Esophagus muscularis mucosa (tissue), 4 donors: ENCODE measurements around the gene RAB12. TPM values are rescaled to one million over a fixed set of nuclear protein-coding genes. Genes with fewer than 3 reads are reported as not detected.

ENCODE experiments used
- DNase-seq: peaks from one replicate; pipeline ENCODE4 v3.0.0-alpha.2; 2017; ENCODE audit errors: extremely low spot score
- H3K27ac ChIP-seq, 4 donors: fragments of 200-600 bp; sonication (generic); replicated peaks in 1 of 4; 1 replicate in 3 of 4; 2 replicates in 1 of 4; pipeline ENCODE4 v1.5.1; 2016 to 2019; ENCODE audit warnings: mild to moderate bottlenecking in 1 of 4
- H3K27me3 ChIP-seq, 4 donors: fragments of 200-600 bp; sonication (generic); one replicate each; pipeline versions ENCODE4 v1.5.1 to v1.6.0; 2016 to 2019
- H3K36me3 ChIP-seq, 4 donors: fragments of 200-600 bp; sonication (generic); one replicate each; pipeline ENCODE4 v1.5.1; 2016 to 2019
- H3K4me1 ChIP-seq, 4 donors: fragments of 200-600 bp; sonication (generic); one replicate each; pipeline ENCODE4 v1.5.1; 2016 to 2019
- H3K4me3 ChIP-seq, 4 donors: fragments of 200-600 bp; sonication (generic); 1 replicate in 2 of 4; 2 replicates in 2 of 4; pipeline ENCODE4 v1.5.1; 2016 to 2019; ENCODE audit warnings: mild to moderate bottlenecking in 4 of 4, moderate library complexity in 1 of 4
- H3K9me3 ChIP-seq, 4 donors: fragments of 200-600 bp; sonication (generic); 1 replicate in 3 of 4; 2 replicates in 1 of 4; pipeline ENCODE4 v1.5.1; 2016 to 2019
- EP300 ChIP-seq: sonication (generic); formaldehyde crosslinking; IDR thresholded peaks from one replicate; pipeline ENCODE4 v1.6.1; 2017; ENCODE audit warnings: antibody characterized with exemption
- POLR2A ChIP-seq: fragments of 450-650 bp; IDR thresholded peaks from one replicate; pipeline ENCODE4 v1.6.1; 2017; ENCODE audit warnings: antibody characterized with exemption, moderate library complexity, mild to moderate bottlenecking, low read depth
- POLR2AphosphoS5 ChIP-seq, 2 donors: sonication (generic); formaldehyde crosslinking; IDR thresholded peaks; one replicate each; pipeline ENCODE4 v1.6.1; 2017; ENCODE audit warnings: antibody characterized with exemption in 2 of 2
- WGBS: methylation state at CpG from one replicate; pipeline ENCODE4 v1.1.5; 2018; 5-methylcytosine and 5-hydroxymethylcytosine counted together
- intact Hi-C: fragments of 100-400 bp; cut with DNase I; formaldehyde crosslinking; loops from one replicate; pipeline ENCODE4 v1.15.1; 2023
- total RNA-seq, 4 donors: library from RNA; depleted of rRNA; stranded (reverse); fragments of >200 nt; gene quantifications; one replicate each; pipeline versions ENCODE4 v1.1.0 to v1.2.1, GENCODE V29; 2016
- TF ChIP-seq, protein P1 (sequence below), 3 experiments: fragments of 200-600 bp in 2 of 3; fragments of 450-650 bp in 1 of 3; sonication (generic) in 2 of 3; IDR thresholded peaks; one replicate each; pipeline ENCODE4 v1.5.1; 2017 to 2019; ENCODE audit warnings: antibody characterized with exemption in 3 of 3, mild to moderate bottlenecking in 2 of 3, moderate library complexity in 1 of 3

Gene RAB12
- total RNA-seq, 4 donors from 2014 or later: 61.0 to 76.3 (median 68.9) TPM

DNA sequence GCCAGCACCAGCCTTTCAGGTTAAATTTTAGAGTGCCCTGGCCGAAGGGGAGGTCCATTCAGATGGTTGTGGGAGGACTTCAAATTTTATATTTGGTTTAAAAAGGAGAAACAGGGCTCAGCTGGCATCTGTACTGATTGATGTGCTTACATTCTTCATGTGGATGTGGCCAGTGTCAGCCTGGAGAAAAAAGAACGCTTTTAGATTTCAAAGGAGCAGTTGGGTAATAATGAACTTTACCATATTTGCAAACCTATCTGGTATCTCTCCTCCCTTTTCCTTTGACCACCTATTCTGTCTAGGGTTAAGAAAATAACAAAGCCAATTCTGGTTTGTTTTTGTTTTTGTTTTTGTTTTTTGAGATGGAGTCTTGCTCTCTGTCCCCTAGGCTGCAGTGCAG is 21.3 kb downstream of the RAB12 start:
- Histone ChIP-seq H3K4me3 (no peak overlapping the region), H3K36me3 (peaks cover 23 to 60% (median 45%) of the 10 kb centered on the region in 4 donors), H3K27ac (no peak overlapping the region), H3K9me3 (no peaks in the 10 kb centered on the region), H3K4me1 (peaks cover 4 to 25% (median 15%) of the 10 kb centered on the region in 4 donors), H3K27me3 (no peaks in the 10 kb centered on the region)
- TF ChIP-seq, protein P1, sequence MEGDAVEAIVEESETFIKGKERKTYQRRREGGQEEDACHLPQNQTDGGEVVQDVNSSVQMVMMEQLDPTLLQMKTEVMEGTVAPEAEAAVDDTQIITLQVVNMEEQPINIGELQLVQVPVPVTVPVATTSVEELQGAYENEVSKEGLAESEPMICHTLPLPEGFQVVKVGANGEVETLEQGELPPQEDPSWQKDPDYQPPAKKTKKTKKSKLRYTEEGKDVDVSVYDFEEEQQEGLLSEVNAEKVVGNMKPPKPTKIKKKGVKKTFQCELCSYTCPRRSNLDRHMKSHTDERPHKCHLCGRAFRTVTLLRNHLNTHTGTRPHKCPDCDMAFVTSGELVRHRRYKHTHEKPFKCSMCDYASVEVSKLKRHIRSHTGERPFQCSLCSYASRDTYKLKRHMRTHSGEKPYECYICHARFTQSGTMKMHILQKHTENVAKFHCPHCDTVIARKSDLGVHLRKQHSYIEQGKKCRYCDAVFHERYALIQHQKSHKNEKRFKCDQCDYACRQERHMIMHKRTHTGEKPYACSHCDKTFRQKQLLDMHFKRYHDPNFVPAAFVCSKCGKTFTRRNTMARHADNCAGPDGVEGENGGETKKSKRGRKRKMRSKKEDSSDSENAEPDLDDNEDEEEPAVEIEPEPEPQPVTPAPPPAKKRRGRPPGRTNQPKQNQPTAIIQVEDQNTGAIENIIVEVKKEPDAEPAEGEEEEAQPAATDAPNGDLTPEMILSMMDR (IDR thresholded peaks at IDR 0.05): no peak
- TF ChIP-seq POLR2AphosphoS5 (IDR thresholded peaks at IDR 0.05) (no peak), POLR2A (no peak), EP300 (no peak)
- intact Hi-C loops: no loop called here
- no peak for DNase-seq
- 100% methylated on average over 2 of the region's 2 CpGs for WGBS

DNA sequence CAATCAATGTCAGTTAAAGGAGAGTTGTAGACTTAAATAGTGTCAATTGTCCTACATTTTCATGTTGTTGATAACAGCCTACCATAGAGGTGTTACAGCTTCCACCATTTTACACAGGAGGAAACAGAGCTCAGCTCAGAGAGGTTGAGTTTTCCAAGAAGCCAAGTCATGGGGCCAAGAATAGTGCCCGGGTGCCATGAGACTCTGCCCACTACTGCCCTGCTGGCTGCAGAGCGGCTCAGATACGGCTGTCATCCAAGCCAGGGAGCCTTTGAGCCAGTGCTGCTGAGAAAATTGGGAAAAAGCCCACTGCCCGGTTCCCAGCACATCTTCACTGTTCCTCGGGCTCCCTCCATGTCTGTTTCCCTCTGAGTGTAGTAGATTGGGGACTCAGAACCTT is 22.0 kb downstream of the RAB12 start:
- DNase-seq: no peak
- no peak overlapping the region for H3K27ac ChIP-seq
- peaks cover 4 to 21% (median 15%) of the 10 kb centered on the region in 4 donors for H3K4me1 ChIP-seq
- 91% methylated on average over 4 of the region's 5 CpGs for WGBS
- H3K27me3 ChIP-seq: no peaks in the 10 kb centered on the region
- H3K4me3 ChIP-seq: no peak overlapping the region
- H3K9me3 ChIP-seq: no peaks in the 10 kb centered on the region
- H3K36me3 ChIP-seq: peaks cover 18 to 60% (median 45%) of the 10 kb centered on the region in 4 donors
- TF ChIP-seq, protein P1 (IDR thresholded peaks at IDR 0.05): no peak
- no peak for TF ChIP-seq EP300
- TF ChIP-seq POLR2AphosphoS5 (IDR thresholded peaks at IDR 0.05): no peak
- no peak for TF ChIP-seq POLR2A
- intact Hi-C loops: no loop called here

DNA sequence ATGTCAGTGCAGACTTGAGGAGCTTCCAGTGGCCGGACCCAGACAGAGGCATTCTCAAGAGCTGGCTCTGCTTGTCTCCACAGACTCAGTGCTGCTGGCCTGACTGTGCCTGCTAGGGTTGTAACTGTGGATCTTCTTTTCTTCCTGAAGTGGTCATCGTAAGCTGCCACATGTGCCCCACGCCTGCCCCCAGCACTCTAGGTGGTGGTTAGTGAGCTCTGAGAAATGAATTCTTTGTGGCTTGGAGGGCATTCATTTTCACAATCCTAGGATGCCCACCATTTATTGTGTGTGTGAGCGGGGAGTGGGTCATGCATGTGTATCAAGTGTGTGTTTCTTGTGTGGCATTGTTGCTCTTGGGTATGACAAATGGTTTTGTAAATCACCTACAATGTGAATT is 23.1 kb downstream of the RAB12 start:
- intact Hi-C loops: no loop called here
- H3K36me3 ChIP-seq: peaks cover 17 to 60% (median 47%) of the 10 kb centered on the region in 4 donors

DNA sequence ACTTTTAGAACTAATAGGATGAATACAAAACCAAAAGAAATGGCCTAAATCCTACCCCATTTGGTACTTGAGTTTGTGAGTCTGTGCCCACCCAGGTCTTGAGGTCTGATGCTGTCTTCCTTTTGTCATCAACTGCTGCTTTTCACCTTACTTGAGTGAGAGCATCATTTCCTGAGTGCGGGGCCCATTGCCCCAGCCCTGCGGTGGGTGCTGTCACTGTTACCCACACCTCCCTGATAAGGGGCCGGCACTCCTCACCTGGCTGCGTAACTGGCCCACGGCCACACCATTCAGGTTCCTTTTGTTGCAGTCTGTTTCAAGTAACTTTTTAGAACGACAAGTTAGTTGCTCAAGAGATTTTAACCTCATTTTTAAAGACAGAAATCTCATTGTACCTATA is 25.3 kb downstream of the RAB12 start:
- no peak overlapping the region for H3K27ac ChIP-seq
- H3K4me3 ChIP-seq: no peak overlapping the region
- H3K4me1 ChIP-seq: peaks cover 0 to 7% (median 4%) of the 10 kb centered on the region in 4 donors
- H3K36me3 ChIP-seq: peaks cover 29 to 76% (median 59%) of the 10 kb centered on the region in 4 donors
- no peak for TF ChIP-seq POLR2A
- TF ChIP-seq POLR2AphosphoS5 (IDR thresholded peaks at IDR 0.05): no peak
- TF ChIP-seq, protein P1 (IDR thresholded peaks at IDR 0.05): no peak
- no peak for TF ChIP-seq EP300
- H3K27me3 ChIP-seq: no peaks in the 10 kb centered on the region
- 96% methylated on average over 6 of the region's 6 CpGs for WGBS
- DNase-seq: no peak
- intact Hi-C loops: no loop called here
- no peaks in the 10 kb centered on the region for H3K9me3 ChIP-seq

More for the DNA sequence above, 23.1 kb downstream of the RAB12 start:
- TF ChIP-seq POLR2AphosphoS5 (IDR thresholded peaks at IDR 0.05) (no peak), POLR2A (no peak), EP300 (no peak)
- TF ChIP-seq, protein P1 (IDR thresholded peaks at IDR 0.05): no peak
- Histone ChIP-seq H3K4me1 (peaks cover 4 to 17% (median 14%) of the 10 kb centered on the region in 4 donors), H3K27me3 (no peaks in the 10 kb centered on the region), H3K4me3 (no peak overlapping the region), H3K27ac (no peak overlapping the region), H3K9me3 (no peaks in the 10 kb centered on the region)
- 99% methylated on average over 4 of the region's 4 CpGs for WGBS
- no peak for DNase-seq

DNA sequence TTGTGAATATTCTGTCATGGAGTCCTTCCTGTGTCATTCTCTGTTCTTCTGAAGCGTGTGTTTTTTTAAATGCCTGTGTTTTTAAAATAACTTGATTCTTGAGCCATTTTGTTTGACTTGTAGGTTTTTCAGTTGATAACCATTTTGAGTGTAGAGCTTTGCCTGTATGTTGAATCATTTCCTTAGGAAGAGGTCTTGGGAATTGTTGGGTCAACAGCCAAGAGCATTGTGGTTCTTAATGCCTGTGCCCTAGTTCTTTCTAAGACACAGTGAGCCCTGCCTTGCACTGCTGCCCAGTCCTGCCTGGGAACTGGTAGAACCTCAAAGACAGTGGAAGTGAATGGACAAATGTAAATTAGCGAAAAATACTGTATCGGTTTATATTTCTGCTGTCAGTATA is 25.9 kb downstream of the RAB12 start:
- H3K27me3 ChIP-seq: no peaks in the 10 kb centered on the region
- H3K36me3 ChIP-seq: peaks cover 29 to 78% (median 62%) of the 10 kb centered on the region in 4 donors
- no peak overlapping the region for H3K27ac ChIP-seq
- H3K9me3 ChIP-seq: no peaks in the 10 kb centered on the region
- no peak overlapping the region for H3K4me3 ChIP-seq
- DNase-seq: no peak
- WGBS: 96% methylated on average over 3 of the region's 3 CpGs
- intact Hi-C loops: no loop called here
- no peak for TF ChIP-seq POLR2AphosphoS5 (IDR thresholded peaks at IDR 0.05)
- TF ChIP-seq EP300: no peak
- TF ChIP-seq, protein P1 (IDR thresholded peaks at IDR 0.05): no peak
- TF ChIP-seq POLR2A: no peak
- peaks cover 0 to 5% (median 1%) of the 10 kb centered on the region in 4 donors for H3K4me1 ChIP-seq
